Nucleus accumbens (tissue), 56 donors: ENCODE measurements around the gene USE1.

Source experiments
- DNase-seq, 56 donors: peaks; one replicate each; lab custom pipeline; 2025; lab: John Stamatoyannopoulos, UW

Gene USE1

DNA sequence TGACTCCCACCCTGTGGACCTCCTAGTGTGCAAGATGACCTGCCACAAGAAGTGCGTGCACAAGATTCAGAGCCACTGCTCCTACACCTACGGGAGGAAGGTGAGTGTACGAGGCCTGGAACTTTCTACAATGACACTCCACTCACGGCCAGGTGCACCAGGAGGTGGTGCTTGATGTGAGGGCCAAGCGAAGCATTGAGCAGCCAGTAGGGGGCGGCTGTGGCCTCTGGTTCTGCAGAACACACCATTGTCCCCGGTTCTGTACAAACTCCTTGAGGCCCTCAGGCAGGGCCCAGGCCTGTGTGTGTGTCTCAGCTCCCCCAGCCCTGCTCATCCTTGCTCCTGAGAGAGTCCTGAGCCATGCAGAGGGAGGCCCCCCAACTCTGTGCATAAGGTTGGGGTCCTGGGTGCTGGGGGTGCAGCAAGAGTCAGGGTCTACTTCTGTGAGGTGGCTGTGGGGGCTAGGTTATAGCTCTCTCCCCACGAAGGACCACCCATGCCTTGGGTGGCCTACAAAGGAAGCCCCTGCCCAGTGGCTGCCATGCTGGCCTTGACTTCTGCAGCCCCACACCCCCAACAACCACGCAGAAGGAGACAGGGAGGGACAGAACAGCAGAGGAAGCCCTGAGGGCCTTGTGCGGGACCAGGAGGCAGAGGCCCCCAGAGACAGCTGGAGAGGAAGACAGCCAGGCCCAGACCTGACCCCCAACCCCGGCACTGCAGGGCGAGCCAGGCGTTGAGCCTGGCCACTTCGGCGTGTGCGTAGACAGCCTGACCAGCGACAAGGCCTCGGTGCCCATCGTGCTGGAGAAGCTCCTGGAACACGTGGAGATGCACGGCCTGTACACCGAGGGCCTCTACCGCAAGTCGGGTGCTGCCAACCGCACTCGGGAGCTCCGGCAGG lies 9.7 kb upstream of the USE1 start:
- peak in 28 of 56 donors; percentile 1 to 65 (median 17) for DNase-seq

DNA sequence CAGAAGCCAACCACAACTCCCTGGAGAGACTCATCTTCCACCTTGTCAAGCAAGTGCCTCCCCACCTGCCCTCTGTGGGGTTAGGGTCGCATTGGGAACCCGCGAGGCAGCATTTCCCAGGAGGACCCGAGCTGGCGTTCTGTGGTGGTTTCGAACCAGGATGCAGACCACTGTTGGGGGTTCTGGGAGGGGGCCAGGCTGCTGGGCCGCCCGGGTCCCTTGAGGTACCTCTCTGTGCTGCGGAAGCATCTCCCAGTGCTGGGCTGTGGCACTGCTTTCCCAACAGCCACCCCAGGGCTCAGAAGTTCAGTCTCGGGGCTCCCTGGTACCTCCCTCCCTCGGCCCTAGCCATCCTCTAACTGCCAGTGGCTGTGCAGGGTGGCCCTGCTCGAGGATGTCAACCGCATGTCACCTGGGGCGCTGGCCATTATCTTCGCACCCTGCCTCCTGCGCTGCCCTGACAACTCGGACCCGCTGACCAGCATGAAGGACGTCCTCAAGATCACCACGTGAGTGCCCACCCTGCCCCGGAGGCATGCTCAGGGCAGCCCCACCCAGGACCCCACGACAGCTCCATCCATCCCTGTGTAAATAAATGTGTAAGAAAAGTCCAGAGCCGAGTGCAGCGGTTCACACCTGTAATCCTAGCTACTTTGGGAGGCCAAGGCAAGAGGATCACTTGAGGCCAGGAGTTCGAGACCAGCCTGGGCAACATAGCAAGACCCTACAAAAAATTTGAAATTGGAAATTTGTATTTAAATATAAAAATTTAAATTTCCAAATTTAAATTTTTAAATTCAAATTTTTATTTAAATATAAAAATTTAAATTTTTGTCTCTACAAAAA lies 8.2 kb upstream of the USE1 start:
- no peak for DNase-seq

DNA sequence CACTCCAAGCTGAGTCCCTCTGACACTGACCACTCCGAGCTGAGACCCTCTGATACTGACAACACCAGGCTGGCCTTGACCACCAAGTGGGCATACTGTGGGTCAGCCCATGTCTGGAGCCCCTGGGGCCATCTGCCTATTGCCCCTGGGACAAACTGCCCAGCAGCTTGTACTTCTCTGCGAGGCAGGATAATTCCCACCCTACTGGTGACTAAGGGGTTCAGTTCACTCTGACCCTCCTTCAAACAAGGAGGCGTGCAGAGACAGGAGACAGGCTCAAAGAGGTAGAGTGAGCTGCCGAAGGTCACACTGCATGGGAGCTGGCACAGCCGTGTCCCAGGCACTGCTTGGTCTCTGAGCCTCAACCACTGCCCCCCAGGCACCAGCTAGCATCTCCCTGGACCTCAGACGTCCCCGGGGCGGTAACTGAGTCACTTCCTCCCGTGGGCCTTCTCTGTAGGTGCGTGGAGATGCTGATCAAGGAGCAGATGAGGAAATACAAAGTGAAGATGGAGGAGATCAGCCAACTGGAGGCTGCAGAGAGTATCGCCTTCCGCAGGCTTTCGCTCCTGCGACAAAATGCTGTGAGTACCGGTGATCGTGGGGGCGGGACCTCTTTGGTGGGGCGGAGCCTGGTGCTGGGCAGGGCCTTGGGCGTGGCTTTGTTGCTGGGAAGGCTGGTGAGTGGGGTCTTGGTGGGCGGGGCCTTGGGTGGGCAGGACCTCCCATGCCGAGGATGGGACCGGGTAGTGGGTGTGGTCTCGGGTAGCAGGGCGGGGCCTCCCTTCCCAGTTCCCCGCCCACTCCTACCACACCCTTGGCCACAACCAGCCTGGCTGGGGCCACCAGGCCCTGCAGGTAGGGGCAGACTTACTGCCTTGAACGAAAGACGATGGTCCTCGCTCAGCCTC lies 5.8 kb upstream of the USE1 start:
- peak in 1 of 56 donors; percentile 37 for DNase-seq

DNA sequence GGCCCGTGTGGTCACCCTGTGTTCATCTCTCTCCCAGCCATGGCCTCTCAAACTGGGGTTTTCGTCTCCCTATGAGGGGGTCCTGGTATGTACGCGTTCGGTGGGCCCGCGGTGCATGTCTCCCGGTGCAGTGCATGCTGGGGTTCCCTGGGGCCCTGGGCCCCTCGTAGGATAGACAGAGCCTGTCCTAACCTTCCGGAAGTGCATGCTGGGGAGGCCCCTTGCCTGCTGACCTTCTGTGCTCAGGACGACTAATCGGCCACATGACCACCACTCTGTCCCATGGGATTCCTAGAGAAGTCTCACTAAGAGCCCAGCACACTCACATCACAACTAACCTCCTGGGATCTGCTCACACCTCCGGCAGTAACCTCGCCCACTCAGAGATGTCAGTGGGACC lies 4.9 kb upstream of the USE1 start:
- DNase-seq: no peak

DNA sequence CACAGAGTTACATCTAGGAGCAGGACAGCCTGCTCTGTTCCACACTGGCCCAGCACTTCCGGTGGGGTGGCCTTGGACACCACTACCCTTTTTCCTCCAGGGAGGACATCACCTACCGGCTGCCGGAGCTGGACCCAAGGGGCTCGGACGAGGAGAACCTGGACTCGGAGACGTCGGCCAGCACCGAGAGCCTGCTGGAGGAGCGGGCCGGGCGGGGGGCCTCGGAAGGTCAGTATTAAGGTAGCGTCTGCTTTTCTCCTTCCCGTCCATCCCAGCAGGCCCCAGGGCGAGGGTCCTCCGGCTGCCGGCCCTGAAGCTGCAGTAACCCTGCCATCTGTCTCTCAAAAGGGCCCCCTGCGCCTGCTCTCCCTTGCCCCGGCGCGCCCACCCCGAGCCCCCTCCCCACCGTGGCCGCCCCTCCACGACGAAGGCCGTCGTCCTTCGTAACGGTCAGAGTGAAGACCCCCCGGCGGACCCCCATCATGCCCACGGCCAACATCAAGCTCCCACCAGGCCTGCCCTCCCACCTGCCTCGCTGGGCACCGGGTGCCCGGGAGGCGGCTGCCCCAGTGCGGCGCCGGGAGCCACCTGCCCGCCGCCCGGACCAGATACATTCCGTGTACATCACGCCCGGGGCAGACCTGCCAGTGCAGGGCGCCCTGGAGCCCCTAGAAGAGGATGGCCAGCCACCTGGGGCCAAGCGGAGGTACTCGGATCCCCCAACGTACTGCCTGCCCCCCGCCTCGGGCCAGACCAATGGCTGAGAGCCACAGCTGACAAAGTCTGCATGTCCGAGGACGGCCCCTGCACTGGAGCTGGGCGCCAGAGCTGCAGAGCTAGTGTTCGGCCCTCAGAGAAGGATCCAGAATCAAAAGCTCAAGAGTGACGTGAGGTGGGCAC lies 3.4 kb upstream of the USE1 start:
- DNase-seq: no peak

DNA sequence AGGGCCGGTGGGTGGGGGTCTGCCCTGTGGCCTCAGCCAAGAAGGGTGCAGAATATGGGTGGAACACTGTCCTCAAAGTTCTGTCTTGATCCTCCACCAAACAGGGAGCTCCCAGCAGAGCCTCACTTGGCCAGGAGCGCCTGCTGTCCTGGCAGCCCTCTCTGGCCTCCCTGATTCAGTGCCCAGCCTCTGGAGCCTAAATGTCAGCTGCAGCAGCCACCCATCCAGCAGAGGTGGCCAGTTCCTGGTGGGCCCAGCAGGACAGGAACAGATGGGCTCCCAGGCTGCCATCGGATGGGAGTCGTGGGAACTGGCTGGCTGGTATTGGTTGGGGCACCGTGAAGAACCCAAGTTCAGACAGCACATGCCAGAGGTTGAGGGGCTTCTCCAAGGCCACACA lies 1.8 kb upstream of the USE1 start:
- DNase-seq: no peak

DNA sequence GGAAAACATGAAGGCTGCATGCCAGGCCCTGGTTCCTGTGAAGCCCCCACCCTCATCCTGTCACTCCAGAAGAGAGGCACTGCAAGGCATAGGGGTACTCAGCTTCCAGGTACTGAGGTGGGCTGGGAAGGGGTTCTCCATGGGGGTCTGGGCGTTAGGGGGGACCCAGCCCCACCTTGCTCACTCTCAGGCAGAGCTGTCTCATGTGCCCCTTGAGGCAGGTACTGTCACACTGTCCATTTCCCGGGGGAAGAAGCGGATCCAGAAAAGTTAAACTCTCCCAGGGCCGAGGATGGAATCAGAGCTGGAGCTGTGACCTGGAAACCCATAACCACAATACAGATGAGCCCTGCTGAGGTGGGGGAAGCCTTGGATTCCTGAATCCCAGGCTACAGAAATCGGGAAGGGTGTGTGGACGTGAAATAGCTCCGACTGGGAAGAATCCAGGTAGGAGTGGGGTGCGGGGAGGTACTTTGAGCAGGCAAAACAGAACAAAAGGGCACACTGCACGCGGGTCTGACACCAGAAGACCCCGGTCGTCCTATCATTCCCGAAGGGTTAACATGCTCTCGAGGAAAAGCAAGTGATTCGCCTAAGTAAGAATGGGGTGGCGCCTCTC lies 540 bp upstream of the USE1 start:
- peak in 6 of 56 donors; percentile 15 to 53 (median 30) for DNase-seq

DNA sequence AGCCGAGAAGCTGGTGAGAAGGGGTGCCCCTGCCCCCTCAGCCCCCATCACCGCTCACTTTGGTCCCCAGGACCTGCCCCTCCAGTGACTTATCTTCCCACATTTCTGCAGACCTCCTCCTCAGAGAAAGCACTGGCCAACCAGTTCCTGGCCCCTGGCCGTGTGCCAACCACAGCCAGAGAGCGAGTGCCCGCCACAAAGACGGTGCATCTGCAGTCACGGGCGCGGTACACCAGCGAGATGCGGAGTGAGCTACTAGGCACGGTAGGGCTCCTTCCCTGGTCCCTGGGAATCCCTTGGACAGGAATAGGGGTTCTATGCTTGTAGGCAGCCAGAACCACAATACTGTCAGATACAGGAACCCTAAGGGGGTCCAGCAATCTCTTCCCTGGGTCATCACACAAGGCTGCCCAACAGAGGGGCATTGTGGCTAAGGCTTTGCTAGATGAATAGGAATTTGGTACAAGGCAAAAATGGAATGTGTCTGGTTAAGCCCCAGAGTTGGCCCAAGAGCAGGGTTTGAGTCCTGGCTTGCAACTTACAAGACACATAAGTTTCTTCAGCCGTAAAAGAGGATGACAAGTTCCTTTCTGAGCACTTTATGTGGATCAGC lies 1.0 kb downstream of the USE1 start:
- DNase-seq: peak in 3 of 56 donors; percentile 8 to 34 (median 14)

DNA sequence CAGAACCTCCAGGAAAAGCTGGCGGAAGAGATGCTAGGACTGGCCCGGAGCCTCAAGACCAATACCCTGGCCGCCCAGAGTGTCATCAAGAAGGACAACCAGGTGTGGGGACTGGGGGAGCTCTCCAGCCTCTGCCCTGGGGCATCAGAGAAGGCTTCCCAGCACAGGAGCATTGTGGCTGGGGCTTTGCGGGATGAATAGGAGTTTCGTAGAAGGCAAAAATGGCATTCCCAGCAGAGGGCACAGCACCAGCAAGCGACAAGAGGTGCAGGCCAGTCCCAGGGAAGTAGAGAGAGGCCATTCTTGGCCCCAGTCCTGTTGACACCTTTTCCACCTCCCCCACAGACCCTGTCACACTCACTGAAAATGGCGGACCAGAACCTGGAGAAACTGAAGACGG lies 4.1 kb downstream of the USE1 start:
- no peak for DNase-seq

DNA sequence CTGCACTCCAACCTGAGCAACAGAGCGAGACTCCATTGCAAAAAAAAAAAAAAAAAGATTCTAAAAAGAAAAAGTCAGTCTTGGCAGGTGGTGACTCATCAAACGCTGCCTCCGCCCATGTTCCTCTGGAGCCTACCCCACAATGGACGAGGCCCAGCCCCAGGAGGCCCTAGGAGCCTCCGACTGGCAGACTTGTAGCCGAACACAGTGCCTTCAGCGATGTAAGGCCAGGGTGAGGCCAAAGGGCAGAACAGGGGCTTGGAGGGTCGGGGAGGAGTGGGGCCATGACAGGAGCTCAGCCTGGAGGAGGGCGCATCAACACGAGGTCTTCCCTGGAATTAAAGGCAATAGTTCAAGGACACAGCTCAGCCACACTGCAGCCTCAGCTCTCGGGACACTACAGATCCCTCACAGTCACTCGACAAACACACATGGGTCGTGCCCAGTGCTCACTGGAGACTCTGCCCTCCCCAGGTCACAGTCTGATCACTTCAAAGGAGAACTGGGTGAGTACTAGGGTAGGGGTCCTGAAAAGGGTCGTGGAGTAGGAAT lies 5.1 kb downstream of the USE1 start:
- DNase-seq: peak in 13 of 56 donors; percentile 8 to 50 (median 16)

DNA sequence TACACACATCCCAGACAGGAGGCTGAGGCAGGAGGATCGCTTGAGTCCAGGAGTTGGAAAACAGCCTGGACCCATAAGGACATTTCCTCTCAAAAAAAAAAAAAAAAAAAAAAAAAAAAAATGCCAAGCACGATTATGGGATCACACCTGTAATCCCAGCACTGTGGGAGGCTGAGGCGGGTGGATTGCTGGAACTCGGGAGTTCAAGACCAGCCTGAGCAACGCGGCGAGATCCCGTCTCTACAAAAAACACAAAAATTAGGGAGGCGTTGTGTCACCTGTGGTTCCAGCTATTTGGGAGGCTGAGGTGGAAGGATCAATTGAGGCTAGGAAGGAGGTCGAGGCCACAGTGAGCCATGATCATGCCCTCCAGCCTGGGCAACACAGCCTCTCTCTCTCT lies 9.9 kb downstream of the USE1 start:
- no peak for DNase-seq

DNA sequence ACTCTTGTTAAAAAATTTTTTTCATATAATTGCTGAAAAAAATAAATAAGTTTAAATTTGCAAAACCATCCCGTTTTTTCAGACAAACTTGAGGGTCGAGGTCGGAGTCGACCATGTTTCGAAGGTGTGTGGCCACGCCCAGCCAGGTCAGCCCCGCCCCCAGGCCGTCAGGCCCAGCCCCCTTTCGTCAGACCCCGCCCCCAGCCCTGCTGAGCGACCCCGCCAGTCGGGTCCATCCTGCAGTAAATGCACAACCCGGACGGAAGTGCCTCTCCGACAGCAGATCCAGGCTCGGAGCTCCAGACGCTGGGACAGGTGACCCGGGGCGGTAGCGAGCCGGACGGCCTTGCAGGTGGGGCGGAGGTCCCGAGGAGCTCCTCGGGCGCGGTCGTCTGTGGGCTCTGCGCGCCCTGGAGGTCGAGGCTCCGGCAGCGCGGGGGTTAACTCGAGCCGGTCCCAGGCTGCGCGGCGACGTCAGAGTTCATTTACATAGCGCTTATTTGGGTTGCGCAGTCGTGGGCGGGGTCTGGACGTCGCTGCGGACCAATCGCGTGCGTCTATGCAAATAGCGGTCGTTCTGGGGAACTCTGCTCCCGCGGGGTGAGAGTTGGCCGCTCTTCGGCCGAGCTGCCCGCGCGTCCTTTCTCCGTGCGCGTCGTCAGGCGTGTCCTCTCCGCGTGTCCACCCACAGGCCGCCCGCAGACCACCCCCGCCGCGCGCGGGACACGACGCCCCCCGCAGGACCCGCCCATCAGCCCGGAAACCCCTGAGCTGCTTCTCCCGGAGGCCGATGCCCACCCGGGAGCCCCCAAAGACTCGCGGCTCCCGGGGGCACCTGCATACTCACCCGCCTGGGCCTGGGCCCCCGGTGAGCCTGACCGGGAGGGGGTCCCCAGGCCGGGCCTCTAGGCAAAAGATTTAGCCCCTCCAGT lies 11.1 kb downstream of the USE1 start, which contains the start of gene OCEL1:
OCEL1 (plus strand) TSS at position 225 of the 932 bp plus-strand sequence; CDS start at position 247, 22 bp downstream.
- peak; percentile 82 to 99 (median 97) for DNase-seq

DNA sequence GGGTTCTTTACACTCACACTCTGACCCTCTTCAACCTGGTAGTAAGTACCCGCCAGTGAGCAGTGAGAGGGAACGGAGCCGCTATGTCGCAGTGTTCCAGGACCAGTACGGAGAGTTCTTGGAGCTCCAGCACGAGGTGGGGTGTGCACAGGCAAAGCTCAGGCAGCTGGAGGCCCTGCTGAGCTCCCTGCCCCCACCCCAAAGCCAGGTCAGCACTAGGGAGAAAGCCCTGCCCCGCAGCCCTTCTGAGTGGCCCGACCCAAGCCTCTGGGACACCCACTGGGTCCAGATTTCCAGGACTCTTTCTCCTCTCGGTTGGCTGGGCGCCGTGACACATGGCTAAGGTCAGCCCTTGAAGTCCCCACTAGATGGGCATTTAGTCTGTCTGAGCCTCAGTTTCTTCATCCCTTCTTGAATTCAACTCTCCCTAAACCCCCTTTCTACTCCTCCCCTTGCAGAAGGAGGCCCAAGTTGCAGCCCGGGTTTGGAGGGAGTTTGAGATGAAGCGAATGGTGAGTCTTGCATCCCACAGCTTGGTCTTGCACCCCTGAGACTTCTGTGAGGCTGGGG lies 12.7 kb downstream of the USE1 start:
- DNase-seq: no peak

DNA sequence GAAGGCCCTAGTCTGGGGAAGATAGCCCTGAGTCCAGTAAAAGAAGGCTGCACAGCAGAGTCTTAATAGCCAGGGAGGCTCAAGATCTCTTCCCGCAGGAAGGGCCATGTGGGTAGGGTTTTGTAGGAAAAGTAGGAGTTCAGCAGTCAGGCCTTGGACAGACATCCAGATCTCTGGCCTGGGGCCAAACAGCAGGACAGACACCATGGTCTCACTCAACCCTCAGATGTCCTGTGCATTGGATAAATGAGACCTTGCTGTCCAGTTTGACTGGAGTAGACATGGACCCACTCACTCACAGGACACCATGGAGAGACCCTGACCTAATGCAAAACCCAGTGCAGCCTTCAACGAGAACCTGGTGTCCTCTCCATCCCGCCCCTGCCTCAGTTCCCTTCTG lies 14.7 kb downstream of the USE1 start:
- DNase-seq: no peak

DNA sequence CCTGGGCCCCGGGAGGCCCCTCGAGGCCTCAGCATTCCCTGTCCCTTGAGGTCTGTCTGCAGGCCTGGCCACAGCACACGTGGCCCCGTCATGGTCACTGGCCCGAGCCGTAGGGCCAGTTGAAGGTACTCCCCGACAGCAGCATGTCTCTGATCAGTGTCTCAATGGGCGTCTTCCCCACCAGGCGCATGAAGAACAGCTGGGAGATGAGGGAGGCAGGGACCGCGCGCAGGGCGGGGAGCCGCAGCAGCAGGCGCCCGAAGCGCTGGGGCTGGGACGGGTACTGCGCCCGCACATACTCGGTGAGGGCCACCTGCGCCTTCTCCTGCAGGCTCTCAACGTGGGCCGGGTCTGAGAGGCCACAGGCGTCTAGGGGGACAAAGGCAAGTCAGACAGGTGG lies 17.1 kb downstream of the USE1 start:
- DNase-seq: no peak

DNA sequence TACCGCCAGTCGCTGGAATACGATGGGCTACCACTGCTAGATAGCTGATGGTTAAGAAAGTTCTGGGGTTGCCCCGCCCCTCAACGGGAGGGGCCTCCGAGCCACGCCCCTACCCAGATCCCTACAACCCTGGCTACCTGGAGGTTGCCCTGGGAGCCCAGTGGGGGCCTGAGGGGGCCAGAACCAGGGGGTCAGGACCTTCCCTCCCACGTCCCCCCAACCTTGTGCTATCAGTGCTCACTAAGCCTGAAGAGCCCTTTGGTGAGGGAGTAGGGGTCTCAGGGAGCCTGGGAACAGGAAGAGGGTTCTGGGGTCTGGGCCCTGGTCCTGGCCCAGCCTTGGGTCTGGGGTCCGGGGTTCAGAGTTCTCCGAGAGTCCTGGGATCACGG lies 19.7 kb downstream of the USE1 start:
- peak in 21 of 56 donors; percentile 3 to 57 (median 21) for DNase-seq
